HEK293 (cell line): ENCODE results near the gene B3GNT4.

ENCODE experiments used
- ATF2 ChIP-seq: fragments of 450-650 bp; formaldehyde crosslinking; IDR thresholded peaks from 2 replicates; pipeline ENCODE4 v1.5.1; 2016; ENCODE audit warnings: missing biosample characterization, missing genetic modification characterization, low read depth
- CTCF ChIP-seq: fragments of 450-650 bp; formaldehyde crosslinking; IDR thresholded peaks from 2 replicates; pipeline ENCODE4 v1.5.1; 2016; ENCODE audit warnings: missing biosample characterization, missing genetic modification characterization
- SP2 ChIP-seq: fragments of 450-650 bp; formaldehyde crosslinking; IDR thresholded peaks from 2 replicates; pipeline ENCODE4 v1.5.1; 2016; ENCODE audit warnings: missing biosample characterization, missing genetic modification characterization
- ZBTB11 ChIP-seq: fragments of 450-650 bp; formaldehyde crosslinking; conservative IDR thresholded peaks from 2 replicates; pipeline ENCODE4 v1.5.1; 2016; ENCODE audit warnings: low read depth, missing biosample characterization, missing genetic modification characterization
- ZBTB21 ChIP-seq: fragments of 450-650 bp; formaldehyde crosslinking; IDR thresholded peaks from 2 replicates; pipeline ENCODE4 v1.5.1; 2017; ENCODE audit warnings: missing biosample characterization, missing genetic modification characterization
- ZBTB26 ChIP-seq: fragments of 450-650 bp; formaldehyde crosslinking; optimal IDR thresholded peaks from 2 replicates; pipeline ENCODE3; 2016; ENCODE audit warnings: missing biosample characterization, mild to moderate bottlenecking, missing genetic modification characterization
- ZNF19 ChIP-seq: fragments of 450-650 bp; formaldehyde crosslinking; IDR thresholded peaks from 2 replicates; pipeline ENCODE4; 2016; ENCODE audit warnings: missing biosample characterization, missing genetic modification characterization, low read depth
- ZNF292 ChIP-seq: fragments of 450-650 bp; formaldehyde crosslinking; IDR thresholded peaks from 2 replicates; pipeline ENCODE4 v1.5.1; 2016; ENCODE audit warnings: low read depth, missing biosample characterization, missing genetic modification characterization, borderline replicate concordance
- ZNF423 ChIP-seq: fragments of 450-650 bp; formaldehyde crosslinking; IDR thresholded peaks from 2 replicates; pipeline ENCODE4 v1.5.1; 2016; ENCODE audit warnings: missing biosample characterization, missing genetic modification characterization
- ZNF585B ChIP-seq: fragments of 450-650 bp; formaldehyde crosslinking; IDR thresholded peaks from 2 replicates; pipeline ENCODE4 v1.5.1; 2016; ENCODE audit warnings: missing biosample characterization, missing genetic modification characterization
- ZNF785 ChIP-seq: fragments of 450-650 bp; formaldehyde crosslinking; IDR thresholded peaks from 2 replicates; pipeline ENCODE4 v1.5.1; 2016; ENCODE audit warnings: missing biosample characterization, missing genetic modification characterization

GRCh38 chr12:122215771-122216170, 12.3 kb downstream of the B3GNT4 start:
- TF ChIP-seq ZBTB21 (tag by site-specific recombination): no peak
- no peak for TF ChIP-seq ZBTB11 (tag by site-specific recombination)
- TF ChIP-seq CTCF (tag by site-specific recombination): no peak
- TF ChIP-seq ZNF19 (tag by site-specific recombination): no peak
- no peak for TF ChIP-seq ZNF585B (tag by site-specific recombination)
- no peak for TF ChIP-seq ATF2
- no peak for TF ChIP-seq ZBTB26
- no peak for TF ChIP-seq ZNF785 (tag by site-specific recombination)
- TF ChIP-seq ZNF423 (tag by site-specific recombination): no peak
- TF ChIP-seq SP2: no peak
- TF ChIP-seq ZNF292 (tag by site-specific recombination): no peak
